GM21367 (cell line): ENCODE measurements around the gene HDDC2.
"Not testable (repeated sequence)": the region's sequence is repeated elsewhere in the genome, so short reads cannot be mapped to it uniquely, and the experiment has no call there.

ENCODE experiments used
- ATAC-seq: cut with Tn5 transposase; IDR thresholded peaks from one replicate; pipeline ENCODE4 v1.9.1; 2021; ENCODE audit not compliant: unreplicated experiment

HDDC2 gene

GRCh38 chr6:125307150-125307838, 5.5 kb upstream of the HDDC2 start:
- ATAC-seq: no peak

- ATAC-seq: no peak
Measured at GRCh38 chr6:125306756-125307149, 5.0 kb upstream of the HDDC2 start.

GRCh38 chr6:125304970-125305660, 3.3 kb upstream of the HDDC2 start:
- ATAC-seq: no peak

- ATAC-seq: no peak
Measured at GRCh38 chr6:125303512-125303854, 1.7 kb upstream of the HDDC2 start.

- no peak for ATAC-seq
Measured at GRCh38 chr6:125302840-125303511, 1.2 kb upstream of the HDDC2 start.

GRCh38 chr6:125300992-125301434, 754 bp downstream of the HDDC2 start:
- ATAC-seq: no peak

GRCh38 chr6:125299257-125299656, 2.5 kb downstream of the HDDC2 start:
- no peak for ATAC-seq

- no peak for ATAC-seq
Measured at GRCh38 chr6:125296471-125296870, 5.3 kb downstream of the HDDC2 start.

- ATAC-seq: no peak
Measured at GRCh38 chr6:125294925-125295324, 6.8 kb downstream of the HDDC2 start.

- no peak for ATAC-seq
Measured at GRCh38 chr6:125294036-125294435, 7.7 kb downstream of the HDDC2 start.

- no peak for ATAC-seq
Measured at GRCh38 chr6:125293587-125293986, 8.2 kb downstream of the HDDC2 start.

GRCh38 chr6:125287718-125288117, 14.0 kb downstream of the HDDC2 start:
- no peak for ATAC-seq

- ATAC-seq: no peak
Measured at GRCh38 chr6:125285936-125286335, 15.8 kb downstream of the HDDC2 start.

- ATAC-seq: no peak
Measured at GRCh38 chr6:125285353-125285752, 16.4 kb downstream of the HDDC2 start.

- not testable (repeated sequence) for ATAC-seq
Measured at GRCh38 chr6:125282470-125282869, 19.3 kb downstream of the HDDC2 start.

- not testable (repeated sequence) for ATAC-seq
Measured at GRCh38 chr6:125280370-125281035, 21.3 kb downstream of the HDDC2 start.

GRCh38 chr6:125279961-125280360, 21.8 kb downstream of the HDDC2 start:
- ATAC-seq: no peak

- ATAC-seq: no peak
Measured at GRCh38 chr6:125277838-125278237, 23.9 kb downstream of the HDDC2 start.

- no peak for ATAC-seq
Measured at GRCh38 chr6:125275779-125276178, 26.0 kb downstream of the HDDC2 start.

- no peak for ATAC-seq
Measured at GRCh38 chr6:125274935-125275334, 26.8 kb downstream of the HDDC2 start.

- ATAC-seq: no peak
Measured at GRCh38 chr6:125273965-125274364, 27.8 kb downstream of the HDDC2 start.

- ATAC-seq: no peak
Measured at GRCh38 chr6:125273251-125273650, 28.5 kb downstream of the HDDC2 start.
